Activated T-helper 9 cell treated with anti-CD3 and anti-CD28 coated beads, Interleukin-2, amount 50 U/mL, for 16 hours (primary cell): ENCODE data around the gene IDE.

Experiments
- DNase-seq: peaks from one replicate; pipeline ENCODE4 v3.0.0-alpha.2; 2020; ENCODE audit warnings: low read depth

The IDE gene

GRCh38 chr10:92567952-92568600 is 5.8 kb downstream of the IDE start:
- no peak for DNase-seq

- DNase-seq = no peak
These were observed 11.5 kb downstream of the IDE start for GRCh38 chr10:92562424-92562823.

GRCh38 chr10:92559046-92559445 is 14.8 kb downstream of the IDE start:
- DNase-seq = no peak

- no peak for DNase-seq
These were observed 19.9 kb downstream of the IDE start for GRCh38 chr10:92553959-92554358.

- no peak for DNase-seq
These were observed 21.6 kb downstream of the IDE start for GRCh38 chr10:92552310-92552709.

- no peak for DNase-seq
These were observed 23.0 kb downstream of the IDE start for GRCh38 chr10:92550924-92551323.

GRCh38 chr10:92547676-92548075 is 26.2 kb downstream of the IDE start:
- no peak for DNase-seq

- DNase-seq = no peak
These were observed 28.3 kb downstream of the IDE start for GRCh38 chr10:92545556-92545955.

- no peak for DNase-seq
These were observed 29.6 kb downstream of the IDE start for GRCh38 chr10:92544296-92544695.

- DNase-seq = no peak
These were observed 31.4 kb downstream of the IDE start for GRCh38 chr10:92542458-92542857.

GRCh38 chr10:92541583-92541982 is 32.3 kb downstream of the IDE start:
- DNase-seq = no peak

GRCh38 chr10:92538231-92538958 is 35.5 kb downstream of the IDE start:
- no peak for DNase-seq

GRCh38 chr10:92530891-92531535 is 42.9 kb downstream of the IDE start:
- DNase-seq = no peak

GRCh38 chr10:92530421-92530820 is 43.5 kb downstream of the IDE start:
- no peak for DNase-seq

- DNase-seq = no peak
These were observed 46.2 kb downstream of the IDE start for GRCh38 chr10:92527716-92528115.

- DNase-seq = no peak
These were observed 50.3 kb downstream of the IDE start for GRCh38 chr10:92523639-92524038.

- DNase-seq = peak; percentile 38
These were observed 56.7 kb downstream of the IDE start for GRCh38 chr10:92517034-92517655.

- no peak for DNase-seq
These were observed 65.0 kb downstream of the IDE start for GRCh38 chr10:92508866-92509265.

- no peak for DNase-seq
These were observed 67.6 kb downstream of the IDE start for GRCh38 chr10:92506336-92506735.

- no peak for DNase-seq
These were observed 68.8 kb downstream of the IDE start for GRCh38 chr10:92505044-92505443.

- no peak for DNase-seq
These were observed 71.5 kb downstream of the IDE start for GRCh38 chr10:92502296-92502808.

- DNase-seq = no peak
These were observed 80.5 kb downstream of the IDE start for GRCh38 chr10:92493362-92493761.
